Measurements from ENCODE around the gene GNAS-AS1. TPM values are rescaled to one million over a fixed set of nuclear protein-coding genes. Genes with fewer than 3 reads are reported as not detected.

Gene GNAS-AS1
- total and polyA plus RNA-seq, 2 donors (not counting 1 experiment from before 2014, with no cell fraction given), result 0.28 to 0.33 TPM

GRCh38 chr20:58874469-58874868, 23.8 kb upstream of the GNAS-AS1 start:
- no peak overlapping the region for H3K4me3 ChIP-seq (replicated peaks in 1 of 4; ENCODE audit: control extremely low read depth in 1 of 4, insufficient read depth in 1 of 4, low read depth in 3 of 4, low read length in 4 of 4)
- DNase-seq (ENCODE audit: low read depth in 2 of 2), result no peak
- H3K9me3 ChIP-seq (ENCODE audit: control insufficient read depth, insufficient read depth, low read depth, low read length), result no peaks in the 10 kb centered on the region
- no peak overlapping the region for H2AFZ ChIP-seq (ENCODE audit: low read length)
- H3K27me3 ChIP-seq (ENCODE audit: control insufficient read depth, insufficient read depth, low read length), result peaks cover 2% of the 10 kb centered on the region
- H3K4me2 ChIP-seq (ENCODE audit: extremely low read depth, insufficient read depth, low read length), result no peak overlapping the region
- TF ChIP-seq EZH2 (IDR thresholded peaks at IDR 0.05; ENCODE audit: low read length, missing control alignments), result no peak
- no peak for TF ChIP-seq CTCF (conservative IDR thresholded peaks at IDR 0.05 in 1 of 2, IDR thresholded peaks at IDR 0.05 in 1 of 2; ENCODE audit: low read depth in 1 of 2, low read length in 2 of 2)
- no peaks in the 10 kb centered on the region for H3K36me3 ChIP-seq (ENCODE audit: control insufficient read depth, insufficient read depth, low read length)
- no peak overlapping the region for H3K9ac ChIP-seq (ENCODE audit: insufficient read depth, low read length)
- H4K20me1 ChIP-seq (ENCODE audit: control insufficient read depth, extremely low read depth, insufficient read depth, low read length), result no peaks in the 10 kb centered on the region
- H3K4me1 ChIP-seq (ENCODE audit: control insufficient read depth, extremely low read depth, insufficient read depth, low read length), result no peaks in the 10 kb centered on the region
- H3K27ac ChIP-seq (ENCODE audit: insufficient read depth, low read length), result no peak overlapping the region
- H3K79me2 ChIP-seq (ENCODE audit: control insufficient read depth, insufficient read depth, low read length), result no peaks in the 10 kb centered on the region

DNA sequence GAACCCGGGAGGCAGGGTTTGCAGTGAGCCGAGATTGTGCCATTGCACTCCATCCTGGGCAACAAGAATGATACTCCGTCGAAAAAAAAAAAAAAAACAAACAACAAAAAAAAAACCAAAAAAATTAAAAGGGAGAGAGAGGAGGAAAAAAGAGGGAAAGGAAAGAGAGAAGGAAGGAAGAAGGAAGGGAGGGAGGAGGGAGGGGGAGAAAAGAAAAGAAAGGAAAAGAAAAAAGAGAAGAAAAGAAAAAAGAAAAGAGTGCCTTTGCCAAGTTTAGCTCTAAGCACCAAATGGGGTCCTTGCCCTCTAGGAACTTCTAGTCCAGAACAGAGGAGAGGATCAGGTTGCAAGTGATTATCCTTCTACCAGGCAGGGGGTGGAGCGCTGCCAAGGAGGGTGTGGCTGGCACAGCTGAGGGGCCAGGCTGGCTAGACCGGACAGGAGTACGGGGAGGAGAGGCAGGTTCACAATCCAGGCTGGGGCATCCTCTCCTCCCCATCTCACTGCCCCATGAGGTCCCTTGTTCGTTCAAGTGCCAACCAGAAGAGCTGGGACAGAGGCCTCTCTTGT, 20.9 kb upstream of the GNAS-AS1 start:
- Histone ChIP-seq H3K9me3 (ENCODE audit: control insufficient read depth, insufficient read depth, low read depth, low read length) (no peaks in the 10 kb centered on the region), H2AFZ (ENCODE audit: low read length) (no peak overlapping the region), H3K36me3 (ENCODE audit: control insufficient read depth, insufficient read depth, low read length) (no peaks in the 10 kb centered on the region), H3K4me2 (ENCODE audit: extremely low read depth, insufficient read depth, low read length) (no peak overlapping the region), H4K20me1 (ENCODE audit: control insufficient read depth, extremely low read depth, insufficient read depth, low read length) (no peaks in the 10 kb centered on the region), H3K4me1 (ENCODE audit: control insufficient read depth, extremely low read depth, insufficient read depth, low read length) (no peaks in the 10 kb centered on the region), H3K27ac (ENCODE audit: insufficient read depth, low read length) (no peak overlapping the region), H3K4me3 (replicated peaks in 1 of 4; ENCODE audit: control extremely low read depth in 1 of 4, insufficient read depth in 1 of 4, low read depth in 3 of 4, low read length in 4 of 4) (no peak overlapping the region), H3K79me2 (ENCODE audit: control insufficient read depth, insufficient read depth, low read length) (no peaks in the 10 kb centered on the region), H3K9ac (ENCODE audit: insufficient read depth, low read length) (no peak overlapping the region), H3K27me3 (ENCODE audit: control insufficient read depth, insufficient read depth, low read length) (peaks cover 6% of the 10 kb centered on the region)
- TF ChIP-seq EZH2 (IDR thresholded peaks at IDR 0.05; ENCODE audit: low read length, missing control alignments), result no peak
- TF ChIP-seq CTCF (conservative IDR thresholded peaks at IDR 0.05 in 1 of 2, IDR thresholded peaks at IDR 0.05 in 1 of 2; ENCODE audit: low read depth in 1 of 2, low read length in 2 of 2), result no peak
- DNase-seq (ENCODE audit: low read depth in 2 of 2), result no peak

DNA sequence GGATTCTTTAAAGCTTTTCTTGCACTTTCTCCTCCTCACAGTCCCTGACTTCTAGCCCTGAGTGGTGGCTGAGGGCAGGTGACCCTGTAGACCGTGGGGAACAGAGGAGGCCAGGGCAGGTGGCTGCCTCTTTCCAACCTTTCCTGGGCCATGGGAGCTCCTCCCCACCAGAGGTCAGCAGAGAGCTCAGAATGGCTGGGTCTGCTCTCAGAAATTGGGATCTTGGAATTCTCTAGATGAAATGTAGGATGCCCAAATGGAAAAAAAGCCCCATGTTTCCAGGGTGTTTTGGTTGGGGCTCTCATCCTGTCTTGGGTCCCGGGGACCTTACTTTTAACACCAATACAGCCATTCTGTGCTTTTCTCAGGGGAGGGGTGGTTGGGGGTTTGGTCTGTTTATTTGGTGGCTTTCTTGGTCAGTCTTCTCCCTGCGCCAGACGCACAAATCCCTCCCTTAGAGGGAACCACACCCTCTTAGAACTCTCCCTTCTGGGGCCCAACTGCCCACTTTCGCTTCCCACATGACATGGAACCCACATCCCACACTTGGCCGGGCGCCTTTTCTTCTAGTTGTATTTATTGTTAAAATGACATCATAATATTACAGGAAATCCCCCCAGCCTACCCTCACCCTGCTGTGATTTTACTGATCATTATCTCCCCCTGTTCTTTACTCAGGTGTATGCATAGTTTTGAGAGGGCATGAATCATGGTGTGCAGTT, 19.8 kb upstream of the GNAS-AS1 start:
- Histone ChIP-seq H3K36me3 (ENCODE audit: control insufficient read depth, insufficient read depth, low read length) (no peaks in the 10 kb centered on the region), H3K4me3 (replicated peaks in 1 of 4; ENCODE audit: control extremely low read depth in 1 of 4, insufficient read depth in 1 of 4, low read depth in 3 of 4, low read length in 4 of 4) (no peak overlapping the region), H3K9ac (ENCODE audit: insufficient read depth, low read length) (no peak overlapping the region), H3K79me2 (ENCODE audit: control insufficient read depth, insufficient read depth, low read length) (no peaks in the 10 kb centered on the region), H2AFZ (ENCODE audit: low read length) (no peak overlapping the region), H3K27me3 (ENCODE audit: control insufficient read depth, insufficient read depth, low read length) (peaks cover 6% of the 10 kb centered on the region), H3K4me1 (ENCODE audit: control insufficient read depth, extremely low read depth, insufficient read depth, low read length) (no peaks in the 10 kb centered on the region), H3K9me3 (ENCODE audit: control insufficient read depth, insufficient read depth, low read depth, low read length) (no peaks in the 10 kb centered on the region), H3K27ac (ENCODE audit: insufficient read depth, low read length) (no peak overlapping the region), H3K4me2 (ENCODE audit: extremely low read depth, insufficient read depth, low read length) (no peak overlapping the region), H4K20me1 (ENCODE audit: control insufficient read depth, extremely low read depth, insufficient read depth, low read length) (no peaks in the 10 kb centered on the region)
- TF ChIP-seq EZH2 (IDR thresholded peaks at IDR 0.05; ENCODE audit: low read length, missing control alignments), result no peak
- peak; percentile 98 for TF ChIP-seq CTCF (conservative IDR thresholded peaks at IDR 0.05 in 1 of 2, IDR thresholded peaks at IDR 0.05 in 1 of 2; ENCODE audit: low read depth in 1 of 2, low read length in 2 of 2)
- DNase-seq (ENCODE audit: low read depth in 2 of 2), result peak in 1 of 2 donors; percentile 64
